ENCODE results near the gene SERHL2.
A peak's percentile ranks its signal among the peaks of the same experiment; 100 is the strongest.
"Not testable (repeated sequence)": the region's sequence is repeated elsewhere in the genome, so short reads cannot be mapped to it uniquely, and the experiment has no call there.

Gene SERHL2

DNA sequence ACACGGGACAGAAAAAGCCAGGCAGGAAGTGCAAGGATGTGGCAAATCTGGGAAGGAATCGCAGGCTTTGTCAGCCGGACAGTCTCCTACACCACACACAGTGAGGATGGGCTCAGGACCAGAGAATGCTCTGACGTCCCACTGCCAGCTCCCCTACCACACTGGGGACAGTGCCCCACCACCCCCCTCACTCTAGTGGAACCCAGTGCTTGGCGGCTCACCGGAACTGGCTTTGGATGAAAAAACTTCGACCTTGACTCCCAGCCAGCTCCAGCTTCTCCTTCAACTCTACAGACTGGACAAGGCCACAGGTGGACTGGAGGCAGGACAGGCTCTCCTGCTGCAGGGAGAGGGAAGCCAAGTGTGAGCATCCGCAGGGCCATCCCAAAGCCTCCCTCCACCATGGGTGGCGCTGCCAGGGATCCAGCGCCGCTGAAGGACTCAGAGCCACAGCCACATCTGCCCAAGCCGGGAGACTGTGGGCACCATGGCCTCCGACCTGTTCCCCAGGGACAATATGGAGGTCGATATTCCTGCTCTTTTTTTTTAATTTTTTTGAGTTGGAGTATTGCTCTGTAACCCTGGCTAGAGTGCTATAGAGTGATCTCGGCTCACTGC lies 24.0 kb downstream of the SERHL2 start:
- no peak for DNase-seq (ENCODE audit: low read depth)
- TF ChIP-seq, protein P1, sequence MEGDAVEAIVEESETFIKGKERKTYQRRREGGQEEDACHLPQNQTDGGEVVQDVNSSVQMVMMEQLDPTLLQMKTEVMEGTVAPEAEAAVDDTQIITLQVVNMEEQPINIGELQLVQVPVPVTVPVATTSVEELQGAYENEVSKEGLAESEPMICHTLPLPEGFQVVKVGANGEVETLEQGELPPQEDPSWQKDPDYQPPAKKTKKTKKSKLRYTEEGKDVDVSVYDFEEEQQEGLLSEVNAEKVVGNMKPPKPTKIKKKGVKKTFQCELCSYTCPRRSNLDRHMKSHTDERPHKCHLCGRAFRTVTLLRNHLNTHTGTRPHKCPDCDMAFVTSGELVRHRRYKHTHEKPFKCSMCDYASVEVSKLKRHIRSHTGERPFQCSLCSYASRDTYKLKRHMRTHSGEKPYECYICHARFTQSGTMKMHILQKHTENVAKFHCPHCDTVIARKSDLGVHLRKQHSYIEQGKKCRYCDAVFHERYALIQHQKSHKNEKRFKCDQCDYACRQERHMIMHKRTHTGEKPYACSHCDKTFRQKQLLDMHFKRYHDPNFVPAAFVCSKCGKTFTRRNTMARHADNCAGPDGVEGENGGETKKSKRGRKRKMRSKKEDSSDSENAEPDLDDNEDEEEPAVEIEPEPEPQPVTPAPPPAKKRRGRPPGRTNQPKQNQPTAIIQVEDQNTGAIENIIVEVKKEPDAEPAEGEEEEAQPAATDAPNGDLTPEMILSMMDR (conservative IDR thresholded peaks at IDR 0.05; ENCODE audit: low read depth, low read length): no peak
- no peak overlapping the region for H3K4me3 ChIP-seq (ENCODE audit: low read depth, low read length)

DNA sequence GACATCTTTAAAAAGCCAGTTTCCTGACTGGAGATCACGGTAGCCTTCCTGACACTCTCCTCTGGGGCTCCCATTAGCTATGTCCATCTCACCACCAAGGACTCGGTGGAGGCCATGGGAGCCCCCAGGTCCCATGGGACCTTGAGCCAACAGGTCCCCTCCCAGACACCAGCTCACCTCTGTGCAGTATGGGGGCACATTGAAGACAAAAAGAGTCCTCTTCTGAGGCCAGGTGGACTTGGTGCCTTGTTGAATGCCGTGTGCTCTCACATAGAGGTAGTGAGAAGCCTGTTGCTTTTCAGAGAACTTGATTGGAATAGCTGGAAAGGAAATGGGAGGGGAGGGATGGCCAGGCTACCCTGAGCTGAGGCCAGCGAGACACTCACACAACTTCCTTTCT lies 26.3 kb downstream of the SERHL2 start:
- not testable (repeated sequence) for H3K4me3 ChIP-seq (ENCODE audit: low read depth, low read length)

DNA sequence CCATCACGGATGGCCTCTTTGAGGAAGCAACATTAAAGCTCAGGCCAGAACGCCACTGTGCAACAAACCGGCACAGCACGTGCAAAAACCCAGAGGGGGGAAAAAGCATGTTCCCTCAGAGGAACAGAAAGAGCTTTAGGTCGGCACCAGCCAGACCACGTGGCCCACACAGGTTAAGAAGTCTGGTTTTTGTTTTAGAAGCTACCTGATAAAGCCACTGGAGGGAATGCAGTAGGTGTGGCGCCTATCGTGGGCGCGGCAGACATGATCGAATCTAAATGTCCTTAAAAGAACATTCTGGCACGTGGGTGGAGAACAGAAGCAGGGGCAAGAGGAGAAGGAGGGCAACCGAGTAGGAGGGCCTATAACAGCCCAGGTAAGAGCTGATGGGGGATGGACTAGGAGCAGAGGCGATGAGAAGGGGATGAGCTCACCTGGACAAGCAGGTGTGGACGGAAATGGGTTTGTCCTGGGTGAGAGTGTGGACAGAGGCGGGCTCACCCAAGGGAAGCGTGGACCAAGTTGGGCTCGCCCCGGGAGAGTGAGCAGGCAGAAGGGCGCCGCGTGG lies 27.5 kb downstream of the SERHL2 start:
- peak overlapping the region; percentile 76 for H3K4me3 ChIP-seq (ENCODE audit: low read depth, low read length)
- DNase-seq (ENCODE audit: low read depth): not testable (repeated sequence)

More for the DNA sequence above, 26.3 kb downstream of the SERHL2 start:
- not testable (repeated sequence) for DNase-seq (ENCODE audit: low read depth)

DNA sequence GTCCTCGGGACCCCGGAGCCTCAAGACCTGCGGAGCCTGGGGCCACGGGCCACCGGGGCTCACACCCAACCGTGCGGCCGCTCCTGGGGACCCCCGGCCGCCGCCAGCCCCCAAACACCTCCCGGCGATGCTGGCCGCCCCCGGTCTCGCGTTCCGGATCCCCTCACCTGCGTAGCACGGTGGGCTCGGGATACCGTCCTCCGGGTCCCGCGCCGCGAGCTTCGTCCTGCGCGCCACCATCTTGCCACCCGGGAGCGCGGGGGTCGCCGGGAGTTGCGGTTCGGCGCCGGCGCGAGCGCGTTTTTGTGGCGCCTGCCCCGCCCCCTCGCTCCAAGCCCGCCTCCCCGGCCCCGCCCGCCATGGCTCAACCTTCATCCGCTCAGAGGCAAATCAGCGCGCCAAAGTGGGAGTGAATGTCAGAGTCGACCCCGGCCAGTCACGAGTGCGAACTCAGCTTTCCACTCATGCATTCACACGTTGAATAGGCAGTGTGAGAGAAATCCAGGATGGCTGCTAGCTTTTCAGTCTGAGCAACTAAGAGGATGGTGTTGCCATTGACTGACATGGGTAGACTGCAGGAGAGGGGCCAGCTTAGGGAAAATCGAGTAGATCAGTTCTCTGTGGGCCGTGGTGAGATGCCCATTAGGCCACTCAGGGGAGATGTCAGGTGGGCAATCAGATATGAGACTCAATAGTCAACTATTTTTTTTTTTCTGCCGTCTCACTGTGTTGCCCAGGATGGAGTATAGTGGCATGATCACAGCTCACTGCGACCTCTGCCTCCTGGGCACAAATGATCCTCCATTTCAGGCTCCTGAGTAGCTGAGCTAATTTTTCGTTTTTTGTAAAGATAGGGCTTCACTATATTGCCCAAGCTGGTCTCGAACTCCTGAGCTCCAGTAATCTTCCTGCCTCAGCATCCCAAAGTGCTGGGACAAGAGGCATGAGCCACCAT lies 28.3 kb downstream of the SERHL2 start:
- TF ChIP-seq, protein P1 (conservative IDR thresholded peaks at IDR 0.05; ENCODE audit: low read depth, low read length): no peak
- DNase-seq (ENCODE audit: low read depth): peak; percentile 78
- peak overlapping the region; percentile 76 for H3K4me3 ChIP-seq (ENCODE audit: low read depth, low read length)

DNA sequence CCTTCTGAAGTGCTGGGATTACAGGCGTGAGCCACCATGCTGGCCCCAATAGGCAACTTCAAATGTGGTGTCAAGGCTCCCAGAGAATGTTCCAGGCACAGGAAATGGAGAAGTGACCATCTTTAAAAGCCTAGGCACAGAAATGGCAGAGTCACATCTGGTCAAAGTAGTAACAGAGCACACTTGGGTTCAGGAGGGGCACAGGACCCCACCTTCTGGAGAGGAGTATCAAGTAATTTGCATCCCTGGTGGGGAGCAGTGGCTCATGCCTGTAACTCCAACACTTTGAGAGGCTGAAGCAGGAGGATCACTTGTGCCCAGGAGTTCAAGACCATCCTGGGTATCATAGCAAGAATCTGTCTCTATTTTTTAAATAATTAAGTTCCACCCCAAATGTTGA lies 29.2 kb downstream of the SERHL2 start:
- no peak for DNase-seq (ENCODE audit: low read depth)
- TF ChIP-seq, protein P1 (conservative IDR thresholded peaks at IDR 0.05; ENCODE audit: low read depth, low read length): no peak

DNA sequence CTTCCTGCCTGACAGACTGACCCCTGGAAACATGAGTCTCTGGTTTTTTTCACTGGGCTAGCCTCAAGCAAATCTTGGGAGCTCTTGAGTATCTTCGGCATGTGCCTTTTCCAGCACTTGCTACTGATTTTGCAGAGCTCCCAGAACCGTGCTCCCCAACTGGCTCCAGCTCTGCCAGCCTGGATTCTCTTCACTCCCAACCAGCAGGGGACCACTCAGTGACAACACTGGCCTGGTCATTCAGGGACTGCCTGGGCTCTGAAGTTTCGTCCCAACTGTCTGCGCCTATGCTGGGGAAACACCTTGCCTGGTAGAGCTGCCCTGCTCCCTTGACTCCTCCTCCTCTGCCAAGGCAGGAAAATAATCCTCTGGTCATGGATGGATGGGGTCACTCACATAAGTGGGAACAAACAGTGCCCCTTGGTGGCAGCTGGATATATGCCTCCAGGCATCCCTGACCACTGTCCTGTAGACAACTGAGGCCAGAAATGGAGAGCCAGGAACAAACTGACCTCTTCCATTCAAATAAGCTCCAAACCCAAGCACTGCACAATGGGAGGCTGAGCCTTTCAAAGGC lies 30.7 kb downstream of the SERHL2 start:
- TF ChIP-seq, protein P1 (conservative IDR thresholded peaks at IDR 0.05; ENCODE audit: low read depth, low read length): no peak
- H3K4me3 ChIP-seq (ENCODE audit: low read depth, low read length): no peak overlapping the region
- DNase-seq (ENCODE audit: low read depth): no peak

More for the DNA sequence above, 29.2 kb downstream of the SERHL2 start:
- H3K4me3 ChIP-seq (ENCODE audit: low read depth, low read length): no peak overlapping the region

DNA sequence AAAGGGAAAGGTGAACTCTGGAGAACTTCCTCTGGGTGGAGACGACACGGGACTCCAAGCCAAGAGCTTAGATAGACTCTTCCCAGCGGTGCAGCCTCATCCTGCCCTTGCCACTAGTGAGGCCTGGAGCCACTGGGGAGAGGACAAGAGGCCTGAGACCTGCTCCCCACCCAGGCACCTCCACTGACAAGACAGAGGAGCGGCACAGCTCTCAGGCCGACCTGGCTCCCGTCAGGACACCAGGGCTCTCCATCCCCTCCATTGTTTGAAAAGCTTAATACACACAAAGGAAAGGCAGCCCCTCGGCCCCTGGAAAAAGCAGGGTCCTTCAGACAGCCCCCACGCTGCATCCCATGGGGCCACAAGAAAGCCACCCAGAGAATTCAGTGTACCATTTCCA lies 31.3 kb downstream of the SERHL2 start:
- DNase-seq (ENCODE audit: low read depth): no peak
- TF ChIP-seq, protein P1 (conservative IDR thresholded peaks at IDR 0.05; ENCODE audit: low read depth, low read length): no peak
- no peak overlapping the region for H3K4me3 ChIP-seq (ENCODE audit: low read depth, low read length)

All from choroid plexus epithelial cell (primary cell).